Measurements from ENCODE around the gene KCNK15. TPM values are rescaled to one million over a fixed set of nuclear protein-coding genes. Genes with fewer than 3 reads are reported as not detected.

Gene KCNK15
- total RNA-seq, 1 donor from 2014 or later = 0.09 TPM

DNA sequence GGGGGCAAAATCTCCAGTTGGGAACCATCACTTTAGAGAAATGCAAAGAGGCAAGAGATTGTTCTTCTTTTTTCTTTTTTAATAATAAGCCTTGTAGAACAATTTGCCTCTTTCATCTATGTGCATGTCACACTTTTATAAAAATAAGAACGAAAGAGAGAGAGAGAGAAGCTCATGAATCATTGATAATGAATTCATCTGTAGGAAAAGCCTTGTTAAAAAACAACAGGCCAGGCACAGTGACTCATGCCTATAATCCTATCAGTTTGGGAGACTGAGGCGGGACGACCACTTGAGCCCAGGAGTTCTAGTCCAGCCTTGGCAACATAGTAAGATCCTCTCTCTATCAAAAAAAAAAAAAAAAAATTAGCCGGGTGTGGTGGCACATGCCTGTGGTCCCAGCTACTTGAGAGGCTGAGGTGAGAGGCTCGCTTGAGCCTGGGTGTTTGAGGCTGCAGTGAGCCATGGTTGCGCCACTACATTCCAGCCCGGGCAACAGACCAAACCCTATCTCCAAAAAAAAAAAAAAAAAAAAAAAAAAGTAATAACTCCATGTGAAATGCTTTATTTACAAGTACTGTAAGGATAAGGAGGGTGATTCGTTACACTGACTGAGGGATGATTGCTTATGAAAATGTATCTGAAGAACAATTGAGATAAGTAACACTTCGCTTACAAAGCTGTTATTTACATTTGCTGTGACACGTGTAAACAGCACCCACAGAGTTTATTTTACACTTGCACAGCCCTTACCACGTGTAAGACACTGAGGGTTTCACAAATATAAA is 24.5 kb upstream of the KCNK15 start:
- Mint-ChIP-seq H3K27ac (no peak overlapping the region), H3K27me3 (no peaks in the 10 kb centered on the region), H3K36me3 (ENCODE audit: low read depth) (no peaks in the 10 kb centered on the region), H3K4me1 (no peaks in the 10 kb centered on the region), H3K4me3 (no peak overlapping the region), H3K9me3 (no peaks in the 10 kb centered on the region)
- POLR2A ChIA-PET = no interaction called here
- CTCF ChIA-PET = interaction anchor here (0.7 kb wide), 1 partner anchor 76 kb away, joined by 3 read pairs; no protein-coding TSS in a partner anchor
- no peak for ATAC-seq (ENCODE audit: low read depth)
- TF ChIP-seq, protein P1, sequence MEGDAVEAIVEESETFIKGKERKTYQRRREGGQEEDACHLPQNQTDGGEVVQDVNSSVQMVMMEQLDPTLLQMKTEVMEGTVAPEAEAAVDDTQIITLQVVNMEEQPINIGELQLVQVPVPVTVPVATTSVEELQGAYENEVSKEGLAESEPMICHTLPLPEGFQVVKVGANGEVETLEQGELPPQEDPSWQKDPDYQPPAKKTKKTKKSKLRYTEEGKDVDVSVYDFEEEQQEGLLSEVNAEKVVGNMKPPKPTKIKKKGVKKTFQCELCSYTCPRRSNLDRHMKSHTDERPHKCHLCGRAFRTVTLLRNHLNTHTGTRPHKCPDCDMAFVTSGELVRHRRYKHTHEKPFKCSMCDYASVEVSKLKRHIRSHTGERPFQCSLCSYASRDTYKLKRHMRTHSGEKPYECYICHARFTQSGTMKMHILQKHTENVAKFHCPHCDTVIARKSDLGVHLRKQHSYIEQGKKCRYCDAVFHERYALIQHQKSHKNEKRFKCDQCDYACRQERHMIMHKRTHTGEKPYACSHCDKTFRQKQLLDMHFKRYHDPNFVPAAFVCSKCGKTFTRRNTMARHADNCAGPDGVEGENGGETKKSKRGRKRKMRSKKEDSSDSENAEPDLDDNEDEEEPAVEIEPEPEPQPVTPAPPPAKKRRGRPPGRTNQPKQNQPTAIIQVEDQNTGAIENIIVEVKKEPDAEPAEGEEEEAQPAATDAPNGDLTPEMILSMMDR (IDR thresholded peaks at IDR 0.05) = no peak
- DNase-seq = no peak
- intact Hi-C loops (cut with micrococcal nuclease) = no loop called here

DNA sequence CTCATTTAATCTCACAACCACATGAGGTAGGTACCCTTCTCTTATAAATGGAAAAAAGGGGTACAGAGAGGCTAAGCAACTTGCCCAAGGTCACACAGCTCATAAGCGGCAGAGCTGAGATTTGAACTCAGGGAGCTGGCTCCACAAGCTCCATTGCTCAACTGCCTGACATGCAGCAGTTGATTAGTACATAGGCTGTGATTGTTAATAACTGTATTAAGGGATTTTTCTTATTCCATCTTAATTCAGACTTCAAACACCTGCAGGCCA is 23.9 kb upstream of the KCNK15 start:
- POLR2A ChIA-PET = no interaction called here
- H3K27ac Mint-ChIP-seq = no peak overlapping the region
- intact Hi-C loops (cut with micrococcal nuclease) = no loop called here
- H3K4me1 Mint-ChIP-seq = no peaks in the 10 kb centered on the region
- no peak overlapping the region for H3K4me3 Mint-ChIP-seq
- no peaks in the 10 kb centered on the region for H3K27me3 Mint-ChIP-seq
- CTCF ChIA-PET = interaction anchor here (0.7 kb wide), 1 partner anchor 76 kb away, joined by 3 read pairs; no protein-coding TSS in a partner anchor
- H3K36me3 Mint-ChIP-seq (ENCODE audit: low read depth) = no peaks in the 10 kb centered on the region
- no peak for ATAC-seq (ENCODE audit: low read depth)
- no peaks in the 10 kb centered on the region for H3K9me3 Mint-ChIP-seq
- DNase-seq = no peak
- TF ChIP-seq, protein P1 (IDR thresholded peaks at IDR 0.05) = no peak

DNA sequence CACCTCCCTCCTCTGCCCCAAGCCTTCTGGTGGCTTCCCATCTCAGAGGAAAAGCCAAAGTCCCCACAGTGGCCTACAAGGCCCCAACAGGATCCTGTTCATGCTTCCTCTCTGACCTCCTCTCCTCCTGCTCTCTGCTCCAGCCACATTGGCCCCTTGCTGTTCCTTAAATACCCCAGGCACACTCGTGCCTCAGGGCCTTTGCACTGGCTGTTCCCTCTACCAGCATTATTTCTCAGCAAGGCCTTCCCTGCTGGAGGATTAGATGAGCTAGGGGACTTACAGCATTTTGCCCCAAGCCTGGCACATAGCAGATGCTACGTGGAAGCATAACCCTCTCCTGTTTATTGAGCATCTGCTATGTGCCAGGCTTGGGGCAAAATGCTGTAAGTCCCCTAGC is 22.7 kb upstream of the KCNK15 start:
- no peaks in the 10 kb centered on the region for H3K36me3 Mint-ChIP-seq (ENCODE audit: low read depth)
- no peaks in the 10 kb centered on the region for H3K27me3 Mint-ChIP-seq
- TF ChIP-seq, protein P1 (IDR thresholded peaks at IDR 0.05) = no peak
- H3K4me1 Mint-ChIP-seq = no peaks in the 10 kb centered on the region
- H3K27ac Mint-ChIP-seq = no peak overlapping the region
- ATAC-seq (ENCODE audit: low read depth) = no peak
- DNase-seq = no peak
- CTCF ChIA-PET = no interaction called here
- H3K9me3 Mint-ChIP-seq = no peaks in the 10 kb centered on the region
- POLR2A ChIA-PET = no interaction called here
- intact Hi-C loops (cut with micrococcal nuclease) = no loop called here
- H3K4me3 Mint-ChIP-seq = no peak overlapping the region

DNA sequence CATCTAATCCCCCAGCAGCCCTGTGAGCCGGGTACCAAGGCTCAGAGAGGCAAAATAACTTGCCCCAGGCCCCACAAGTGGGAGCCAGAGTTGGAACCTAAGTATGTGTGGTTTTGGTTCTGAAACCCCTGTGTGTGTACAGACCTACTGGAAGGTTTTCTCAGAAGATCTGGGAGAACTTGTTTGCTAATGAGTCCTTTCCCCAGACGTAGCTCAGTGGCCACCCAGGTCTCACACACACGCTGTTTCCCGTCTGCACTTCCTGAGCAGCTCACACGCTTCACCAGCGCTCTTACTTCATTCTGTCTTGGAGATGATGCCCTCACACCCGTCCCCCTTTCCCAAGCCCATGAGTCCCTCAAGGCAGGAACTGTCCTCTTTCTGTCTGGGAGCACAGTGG is 22.3 kb upstream of the KCNK15 start:
- no peaks in the 10 kb centered on the region for H3K4me1 Mint-ChIP-seq
- H3K9me3 Mint-ChIP-seq = no peaks in the 10 kb centered on the region
- TF ChIP-seq, protein P1 (IDR thresholded peaks at IDR 0.05) = no peak
- H3K36me3 Mint-ChIP-seq (ENCODE audit: low read depth) = no peaks in the 10 kb centered on the region
- no peak overlapping the region for H3K4me3 Mint-ChIP-seq
- no peak for ATAC-seq (ENCODE audit: low read depth)
- no peaks in the 10 kb centered on the region for H3K27me3 Mint-ChIP-seq
- no peak overlapping the region for H3K27ac Mint-ChIP-seq
- POLR2A ChIA-PET = no interaction called here
- no peak for DNase-seq
- intact Hi-C loops (cut with micrococcal nuclease) = no loop called here
- CTCF ChIA-PET = no interaction called here

DNA sequence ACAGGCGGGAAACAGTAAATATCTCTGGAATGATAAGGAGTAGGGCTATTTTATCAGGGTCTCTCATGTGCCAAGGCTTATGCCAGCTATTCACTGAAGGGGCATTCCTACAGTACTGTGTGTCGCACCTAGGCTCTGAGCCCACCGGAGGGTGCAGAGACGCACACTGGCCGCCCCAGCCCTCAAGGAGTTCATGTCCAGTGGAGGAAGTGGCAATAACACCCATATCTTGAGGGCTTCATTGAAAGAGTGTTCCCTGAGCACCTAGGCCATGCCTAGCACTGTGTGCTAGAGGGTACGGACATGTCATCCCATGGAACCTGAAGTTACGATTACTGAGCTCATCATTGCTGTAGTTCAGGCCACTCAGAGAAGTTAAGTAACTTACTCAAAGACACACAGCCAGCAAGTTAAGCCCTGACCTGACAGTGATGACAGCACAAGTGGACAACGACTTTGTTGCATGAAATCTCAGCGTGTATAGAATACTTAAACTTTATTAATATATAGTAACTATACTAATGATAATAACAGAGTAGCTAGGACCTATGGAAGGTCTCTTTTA is 21.8 kb upstream of the KCNK15 start:
- intact Hi-C loops (cut with micrococcal nuclease) = no loop called here
- POLR2A ChIA-PET = no interaction called here
- CTCF ChIA-PET = no interaction called here
- TF ChIP-seq, protein P1 (IDR thresholded peaks at IDR 0.05) = no peak
- H3K27me3 Mint-ChIP-seq = no peaks in the 10 kb centered on the region
- no peaks in the 10 kb centered on the region for H3K9me3 Mint-ChIP-seq
- H3K27ac Mint-ChIP-seq = no peak overlapping the region
- no peaks in the 10 kb centered on the region for H3K4me1 Mint-ChIP-seq
- DNase-seq (no peak), ATAC-seq (ENCODE audit: low read depth) (no peak)
- no peak overlapping the region for H3K4me3 Mint-ChIP-seq
- H3K36me3 Mint-ChIP-seq (ENCODE audit: low read depth) = no peaks in the 10 kb centered on the region
